Epithelial cell of proximal tubule (primary cell): ENCODE data around the gene REG4. TPM values are rescaled to one million over a fixed set of nuclear protein-coding genes. Genes with fewer than 3 reads are reported as not detected.
A peak's percentile ranks its signal among the peaks of the same experiment; 100 is the strongest.

ENCODE experiments used
- DNase-seq: peaks from one replicate; pipeline ENCODE4 v3.0.0-alpha.2; 2011; ENCODE audit warnings: low read depth
- H3K4me3 ChIP-seq: 2 replicates; pipeline ENCODE4 v1.5.1; 2011; ENCODE audit warnings: low read depth, mild to moderate bottlenecking, low read length
- total RNA-seq: library from RNA; depleted of rRNA; stranded (reverse); fragments of >200 nt; gene quantifications from 2 replicates; pipeline ENCODE4 v1.2.3, GENCODE V29; 2015
- TF ChIP-seq, protein P1 (sequence below): conservative IDR thresholded peaks from 2 replicates; pipeline ENCODE4 v1.5.1; 2012; ENCODE audit warnings: low read depth, mild to moderate bottlenecking, low read length

Gene REG4
- total RNA-seq, 1 donor from 2014 or later = not detected

GRCh38 chr1:119772298-119772697 lies 39.0 kb downstream of the REG4 start:
- no peak for DNase-seq
- TF ChIP-seq, protein P1, sequence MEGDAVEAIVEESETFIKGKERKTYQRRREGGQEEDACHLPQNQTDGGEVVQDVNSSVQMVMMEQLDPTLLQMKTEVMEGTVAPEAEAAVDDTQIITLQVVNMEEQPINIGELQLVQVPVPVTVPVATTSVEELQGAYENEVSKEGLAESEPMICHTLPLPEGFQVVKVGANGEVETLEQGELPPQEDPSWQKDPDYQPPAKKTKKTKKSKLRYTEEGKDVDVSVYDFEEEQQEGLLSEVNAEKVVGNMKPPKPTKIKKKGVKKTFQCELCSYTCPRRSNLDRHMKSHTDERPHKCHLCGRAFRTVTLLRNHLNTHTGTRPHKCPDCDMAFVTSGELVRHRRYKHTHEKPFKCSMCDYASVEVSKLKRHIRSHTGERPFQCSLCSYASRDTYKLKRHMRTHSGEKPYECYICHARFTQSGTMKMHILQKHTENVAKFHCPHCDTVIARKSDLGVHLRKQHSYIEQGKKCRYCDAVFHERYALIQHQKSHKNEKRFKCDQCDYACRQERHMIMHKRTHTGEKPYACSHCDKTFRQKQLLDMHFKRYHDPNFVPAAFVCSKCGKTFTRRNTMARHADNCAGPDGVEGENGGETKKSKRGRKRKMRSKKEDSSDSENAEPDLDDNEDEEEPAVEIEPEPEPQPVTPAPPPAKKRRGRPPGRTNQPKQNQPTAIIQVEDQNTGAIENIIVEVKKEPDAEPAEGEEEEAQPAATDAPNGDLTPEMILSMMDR = no peak
- H3K4me3 ChIP-seq = no peak overlapping the region

GRCh38 chr1:119771770-119772169 lies 39.5 kb downstream of the REG4 start:
- H3K4me3 ChIP-seq = no peak overlapping the region
- TF ChIP-seq, protein P1 = no peak
- no peak for DNase-seq

DNA sequence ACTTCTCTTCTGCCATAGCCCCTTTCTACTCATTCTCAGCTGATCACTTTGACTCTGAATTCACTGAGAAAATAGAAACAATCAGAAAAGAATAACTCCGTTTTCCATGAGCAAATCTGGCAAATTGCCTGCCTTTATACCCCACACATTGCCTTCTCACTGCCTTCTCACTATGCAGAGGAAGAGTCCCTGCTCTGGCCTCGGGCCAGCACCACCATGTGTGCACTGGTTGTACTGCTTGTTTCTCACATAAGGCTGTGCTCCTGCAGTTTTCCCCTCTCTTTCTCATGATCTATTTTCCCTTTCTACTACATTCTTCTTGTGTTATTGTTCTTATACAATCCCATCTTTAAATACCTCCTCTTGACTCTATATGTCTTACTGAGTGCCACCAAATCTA lies 40.2 kb downstream of the REG4 start:
- DNase-seq = peak; percentile 18
- TF ChIP-seq, protein P1 = peak; percentile 14
- no peak overlapping the region for H3K4me3 ChIP-seq

- DNase-seq = no peak
- TF ChIP-seq, protein P1 = no peak
- H3K4me3 ChIP-seq = no peak within 1 kb of the TSS
Measured at GRCh38 chr1:119768778-119769177, 42.5 kb downstream of the REG4 start, which contains the start of gene HMGCS2. Gene HMGCS2, minus strand, starts transcription at chr1:119768905. Its CDS starts 61 bp downstream, at chr1:119768844.

GRCh38 chr1:119767486-119767885 lies 43.8 kb downstream of the REG4 start:
- TF ChIP-seq, protein P1 = no peak
- H3K4me3 ChIP-seq = no peak overlapping the region
- no peak for DNase-seq

- no peak overlapping the region for H3K4me3 ChIP-seq
- DNase-seq = no peak
- TF ChIP-seq, protein P1 = no peak
Measured at GRCh38 chr1:119766374-119766794, 44.9 kb downstream of the REG4 start.

DNA sequence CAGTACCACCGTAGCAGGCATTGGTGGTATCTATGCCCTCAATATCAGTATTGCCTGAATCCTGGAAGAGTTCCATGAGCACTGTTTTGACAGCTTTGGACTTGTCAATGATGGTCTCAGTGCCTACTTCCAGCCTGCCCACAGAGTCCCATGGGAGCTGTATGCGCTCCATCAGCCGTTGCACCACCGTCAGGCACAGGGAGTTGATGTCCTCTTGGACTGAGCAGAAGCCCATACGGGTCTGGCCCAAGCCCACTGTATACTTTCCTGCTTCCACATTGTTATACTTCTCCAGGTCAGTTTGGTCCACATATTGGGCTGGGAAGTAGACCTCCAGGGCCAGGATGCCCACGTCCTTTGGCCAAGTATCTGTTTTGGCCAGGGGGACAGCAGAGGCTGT lies 47.0 kb downstream of the REG4 start:
- H3K4me3 ChIP-seq = no peak overlapping the region
- no peak for DNase-seq
- TF ChIP-seq, protein P1 = no peak
